Stimulated activated CD8-positive, alpha-beta memory T cell treated with anti-CD3 and anti-CD28 coated beads, Interleukin-12 subunit alpha, Interleukin-12 subunit beta, amount 100 ng/mL, for 4 hours (primary cell): ENCODE measurements around the gene PDXDC1.
"Not testable (repeated sequence)": the region's sequence is repeated elsewhere in the genome, so short reads cannot be mapped to it uniquely, and the experiment has no call there.

Experiments
- DNase-seq: peaks from one replicate; pipeline ENCODE4 v3.0.0-alpha.2; 2020; ENCODE audit warnings: low read depth

Gene PDXDC1

DNA sequence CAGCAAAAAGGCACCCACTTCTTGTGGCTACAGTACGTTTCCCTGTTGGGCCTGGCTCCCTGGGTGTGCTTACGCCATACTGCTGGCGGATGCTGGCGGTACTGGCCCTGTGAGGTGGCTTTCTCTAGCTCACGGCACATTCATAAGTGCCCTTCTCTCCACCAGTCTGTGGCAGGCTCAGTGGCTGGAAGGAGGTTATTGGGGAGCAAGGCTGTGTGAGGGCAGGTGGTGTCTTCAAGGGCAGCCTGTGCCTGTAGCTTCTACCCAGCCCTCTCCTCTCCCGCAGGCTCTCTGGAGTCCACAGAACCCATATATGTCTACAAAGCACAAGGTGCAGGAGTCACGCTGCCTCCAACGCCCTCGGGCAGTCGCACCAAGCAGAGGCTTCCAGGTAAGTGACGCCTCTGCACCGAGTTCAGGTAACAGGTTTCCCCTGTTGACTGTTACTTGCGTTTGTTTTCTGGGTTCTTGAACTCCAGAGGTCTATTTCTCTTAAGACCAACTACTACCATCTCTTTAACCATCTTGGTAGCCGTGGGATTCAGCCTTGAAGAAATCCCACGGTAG lies 60.4 kb downstream of the PDXDC1 start:
- DNase-seq, result no peak

DNA sequence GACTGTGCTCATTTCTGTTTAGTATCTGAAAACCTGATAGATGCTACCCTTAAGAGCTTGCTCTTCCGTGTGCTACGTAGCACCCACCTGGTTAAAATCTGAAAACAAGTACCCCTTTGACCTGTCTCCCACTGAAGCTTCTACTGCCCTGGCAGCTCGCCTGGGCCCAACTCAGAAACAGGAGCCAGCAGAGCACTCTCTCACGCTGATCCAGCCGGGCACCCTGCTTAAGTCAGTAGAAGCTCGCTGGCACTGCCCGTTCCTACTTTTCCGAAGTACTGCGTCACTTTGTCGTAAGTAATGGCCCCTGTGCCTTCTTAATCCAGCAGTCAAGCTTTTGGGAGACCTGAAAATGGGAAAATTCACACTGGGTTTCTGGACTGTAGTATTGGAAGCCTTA lies 62.2 kb downstream of the PDXDC1 start:
- DNase-seq, result no peak

DNA sequence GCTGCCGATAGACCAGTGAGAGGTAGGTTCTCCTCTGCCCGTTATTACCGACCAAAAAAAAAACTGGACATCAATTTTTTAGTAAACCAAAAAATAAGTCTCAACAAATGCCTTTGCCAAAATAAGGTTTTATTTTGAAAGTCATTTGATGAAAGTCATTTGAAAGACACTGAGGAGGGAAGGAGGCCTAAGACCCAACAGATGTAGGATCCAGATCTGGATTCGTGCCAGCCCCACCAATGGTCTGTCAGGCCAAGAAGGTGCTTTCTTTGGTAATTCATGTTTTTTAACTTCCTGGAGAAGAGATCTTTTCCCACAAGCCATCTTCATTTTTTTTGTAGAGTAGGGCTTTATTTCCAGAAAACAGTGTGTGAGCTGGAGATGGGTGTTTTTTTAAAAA lies 62.9 kb downstream of the PDXDC1 start:
- no peak for DNase-seq

DNA sequence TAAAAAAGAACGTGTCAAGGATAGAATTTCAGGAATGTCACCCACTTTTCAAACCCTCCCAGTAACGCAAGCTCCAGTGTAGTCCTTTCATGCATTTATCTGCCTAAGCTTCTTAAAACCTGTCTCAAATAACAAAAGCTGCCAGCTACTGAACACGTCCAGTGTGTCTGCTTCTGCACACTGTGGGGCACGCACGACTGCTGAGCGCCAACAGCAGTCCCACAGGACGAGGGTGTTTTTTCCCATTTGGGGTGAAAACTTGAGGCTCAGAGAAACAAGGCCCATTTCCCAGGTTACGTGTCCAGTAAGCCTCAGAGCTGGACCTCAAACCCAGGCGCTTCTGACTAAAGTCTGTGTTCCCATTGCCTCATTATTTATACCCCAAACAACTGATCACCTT lies 63.9 kb downstream of the PDXDC1 start:
- no peak for DNase-seq

DNA sequence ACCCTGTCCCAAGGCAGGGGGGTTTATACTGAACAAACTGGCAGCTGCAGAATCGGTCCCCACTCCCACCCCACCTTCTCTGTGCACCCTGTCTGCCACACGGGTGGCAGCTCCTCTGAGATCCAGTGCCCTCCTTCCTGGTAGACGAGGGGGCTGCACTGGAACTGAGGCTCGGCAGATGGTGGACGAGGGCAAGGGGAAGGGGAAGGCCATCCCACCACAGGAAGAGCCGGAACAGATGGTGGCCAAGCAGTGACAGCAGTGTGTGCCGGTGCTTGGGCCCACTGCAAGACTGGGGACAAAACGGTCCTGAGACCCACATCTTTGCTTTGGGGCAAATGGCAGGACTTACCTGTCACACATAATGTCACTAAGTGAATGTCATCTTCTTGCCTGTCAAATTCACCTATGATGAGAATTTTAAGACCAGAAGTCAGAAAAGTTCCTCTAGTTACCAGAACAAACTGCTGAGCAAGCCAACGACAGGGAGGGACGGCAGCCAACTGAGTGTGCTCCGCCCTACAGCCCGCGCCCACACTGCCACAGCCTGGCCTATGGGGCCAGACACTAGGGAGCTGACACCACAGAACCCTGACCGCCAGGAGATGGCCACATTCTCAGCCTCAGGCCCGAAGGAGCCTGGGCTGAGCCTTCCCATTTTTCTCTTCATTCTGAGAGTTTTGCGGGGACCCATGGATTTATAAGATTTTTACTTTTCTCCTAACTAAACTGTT lies 66.6 kb downstream of the PDXDC1 start:
- no peak for DNase-seq

DNA sequence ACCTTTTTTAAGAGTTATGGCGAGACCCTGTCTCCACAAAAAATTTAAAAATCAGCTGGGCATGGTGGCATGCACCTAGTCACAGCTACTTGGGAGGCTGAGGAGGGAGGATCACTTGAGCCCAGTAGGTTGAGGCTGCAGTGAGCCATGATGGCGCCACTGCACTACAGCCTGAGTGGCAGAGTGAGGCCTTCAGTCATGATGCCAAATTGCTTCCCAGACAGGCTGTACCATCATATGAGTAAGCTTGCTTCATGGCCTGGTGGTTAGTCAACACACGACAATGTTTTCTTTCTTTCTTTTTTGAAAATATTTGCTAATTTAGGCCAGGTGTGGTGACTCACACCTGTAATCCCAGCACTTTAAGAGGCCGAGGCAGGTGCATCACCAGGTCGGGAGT lies 68.5 kb downstream of the PDXDC1 start:
- no peak for DNase-seq

DNA sequence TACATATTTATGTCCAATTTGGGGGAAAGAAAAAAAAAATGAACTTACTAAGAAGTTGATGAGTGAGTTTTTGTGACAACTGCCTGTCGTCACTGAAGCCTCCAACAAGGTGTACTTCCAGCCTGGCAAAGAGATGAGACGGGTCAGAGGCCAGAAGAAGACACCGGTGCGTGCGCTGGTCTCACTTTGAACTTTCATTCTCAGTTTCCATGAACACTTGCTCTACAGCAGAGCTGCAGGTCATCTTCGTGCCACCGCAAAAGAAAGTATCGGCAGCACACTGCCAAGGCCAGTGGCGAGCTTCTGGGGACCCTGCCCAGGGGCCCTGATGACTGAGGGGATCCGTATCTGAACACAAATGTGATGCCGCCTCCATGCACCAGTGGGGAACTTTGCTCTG lies 69.5 kb downstream of the PDXDC1 start:
- no peak for DNase-seq

DNA sequence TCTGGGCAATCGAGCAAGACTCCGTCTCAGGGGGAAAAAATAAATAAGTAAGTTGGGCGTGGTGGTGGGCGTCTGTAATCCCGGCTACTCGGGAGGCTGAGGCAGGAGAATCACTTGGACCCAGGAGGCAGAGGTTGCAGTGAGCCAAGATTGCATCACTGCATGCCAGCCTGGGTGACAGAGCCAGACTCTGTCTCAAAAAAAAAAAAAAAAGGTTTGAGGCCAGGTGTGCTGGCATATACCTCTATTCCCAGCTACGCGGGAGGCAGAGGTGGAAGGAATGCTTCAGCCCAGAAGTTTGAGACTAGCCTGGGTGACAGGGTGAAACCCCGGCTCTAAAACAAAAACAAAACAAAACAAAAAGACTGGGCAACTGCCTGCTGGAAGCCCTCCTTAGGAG lies 70.4 kb downstream of the PDXDC1 start:
- DNase-seq, result not testable (repeated sequence)

DNA sequence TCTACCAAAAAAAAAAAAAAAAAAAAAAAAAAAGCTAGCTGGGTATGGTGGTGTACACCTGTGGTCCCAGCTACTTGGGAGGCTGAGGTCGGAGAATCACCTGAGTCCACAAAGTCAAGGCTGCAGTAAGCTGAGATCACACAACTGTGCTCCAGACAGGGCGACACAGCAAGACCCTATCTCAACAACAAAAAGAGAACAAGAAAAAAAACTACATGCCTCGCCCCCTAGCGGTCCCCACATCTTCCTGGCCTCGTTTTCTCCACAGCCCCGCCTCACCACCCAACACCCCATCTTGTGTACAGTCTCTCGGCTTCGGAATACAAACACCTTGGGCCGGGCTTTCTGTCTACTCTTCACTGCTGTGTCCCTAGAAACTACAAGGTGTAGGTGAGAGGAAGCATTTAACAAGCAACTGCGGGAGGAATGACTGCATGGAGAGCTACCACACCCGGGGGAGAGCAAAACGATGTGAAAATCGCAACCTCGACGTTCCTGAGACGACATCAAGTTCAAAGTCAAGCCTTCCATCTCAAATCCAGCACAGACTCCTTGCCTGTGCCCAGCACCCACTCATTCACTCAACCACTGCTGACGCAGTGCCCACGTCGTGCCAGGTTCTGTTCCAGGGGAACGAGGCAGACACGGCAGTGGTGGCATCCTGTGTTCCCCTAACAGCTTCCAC lies 72.0 kb downstream of the PDXDC1 start:
- no peak for DNase-seq

DNA sequence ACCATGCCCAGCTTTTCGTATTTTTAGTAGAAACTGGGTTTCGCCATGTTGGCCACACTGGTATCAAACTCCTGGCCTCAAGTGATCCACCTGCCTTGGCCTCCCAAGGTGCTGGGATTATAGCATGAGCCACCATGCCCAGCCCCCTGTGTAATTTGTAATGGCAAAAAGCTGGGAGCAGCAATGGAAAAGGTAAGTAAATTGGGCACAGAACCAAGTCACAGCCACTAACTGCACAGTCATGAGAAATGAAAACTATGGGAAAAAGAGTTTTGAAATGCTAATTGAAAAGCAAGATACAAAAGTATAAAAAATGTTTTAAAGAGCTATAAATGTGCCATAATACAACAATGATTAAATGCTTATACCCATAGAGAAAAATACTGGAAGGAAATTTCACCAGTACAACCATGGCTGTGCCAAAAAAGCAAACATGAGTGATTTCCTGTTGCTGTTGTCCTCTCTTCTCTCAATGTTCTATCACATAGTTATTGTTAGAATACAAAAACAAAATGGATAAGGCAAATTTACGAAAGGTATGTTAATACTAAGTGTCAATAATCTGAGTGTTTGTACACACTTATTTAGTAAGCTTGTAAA lies 74.9 kb downstream of the PDXDC1 start:
- DNase-seq, result no peak

DNA sequence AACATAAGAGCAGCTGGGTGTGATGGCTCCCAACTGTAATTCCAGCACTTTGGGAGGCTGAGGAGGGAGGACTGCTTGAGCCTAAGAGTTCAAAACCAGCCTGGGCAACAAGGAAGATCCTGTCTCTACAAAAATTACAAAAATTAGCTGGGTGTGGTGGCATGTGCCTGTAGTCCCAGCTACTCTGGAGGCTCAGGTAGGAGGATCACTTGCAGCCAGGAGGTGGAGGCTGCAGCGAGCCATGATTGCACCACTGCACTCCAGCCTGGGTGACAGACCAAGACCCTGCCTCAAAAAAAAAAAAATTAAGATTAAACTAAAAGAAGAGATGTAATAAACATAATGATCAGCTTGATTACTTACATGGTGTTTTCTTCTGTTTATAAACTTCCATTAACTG lies 75.6 kb downstream of the PDXDC1 start:
- DNase-seq, result not testable (repeated sequence)

DNA sequence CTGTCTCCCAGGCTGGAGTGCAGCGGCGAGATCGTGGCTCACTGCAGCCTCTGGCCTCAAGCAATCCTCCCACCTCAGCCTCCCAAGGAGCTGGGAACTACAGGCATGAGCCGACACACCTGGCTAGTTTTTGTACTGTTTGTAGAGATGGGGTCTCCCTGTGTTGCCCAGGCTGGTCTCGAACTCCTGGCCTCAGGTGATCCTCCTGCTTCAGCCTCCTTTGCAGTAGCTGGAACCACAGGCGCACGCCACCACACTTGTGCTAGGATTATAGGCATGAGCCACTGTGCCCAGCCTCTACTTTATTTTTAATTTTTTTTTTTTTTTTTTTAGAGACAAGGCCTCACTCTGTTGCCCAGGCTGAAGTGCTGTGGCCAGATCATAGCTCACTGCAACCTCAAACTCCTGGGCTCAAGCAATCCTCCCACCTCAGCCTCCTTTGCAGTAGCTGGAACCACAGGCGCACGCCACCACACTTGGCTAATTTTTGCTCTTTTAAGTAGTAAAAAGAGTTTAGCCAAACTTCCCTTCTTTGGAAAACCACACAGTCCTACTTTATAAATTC lies 76.6 kb downstream of the PDXDC1 start:
- no peak for DNase-seq

DNA sequence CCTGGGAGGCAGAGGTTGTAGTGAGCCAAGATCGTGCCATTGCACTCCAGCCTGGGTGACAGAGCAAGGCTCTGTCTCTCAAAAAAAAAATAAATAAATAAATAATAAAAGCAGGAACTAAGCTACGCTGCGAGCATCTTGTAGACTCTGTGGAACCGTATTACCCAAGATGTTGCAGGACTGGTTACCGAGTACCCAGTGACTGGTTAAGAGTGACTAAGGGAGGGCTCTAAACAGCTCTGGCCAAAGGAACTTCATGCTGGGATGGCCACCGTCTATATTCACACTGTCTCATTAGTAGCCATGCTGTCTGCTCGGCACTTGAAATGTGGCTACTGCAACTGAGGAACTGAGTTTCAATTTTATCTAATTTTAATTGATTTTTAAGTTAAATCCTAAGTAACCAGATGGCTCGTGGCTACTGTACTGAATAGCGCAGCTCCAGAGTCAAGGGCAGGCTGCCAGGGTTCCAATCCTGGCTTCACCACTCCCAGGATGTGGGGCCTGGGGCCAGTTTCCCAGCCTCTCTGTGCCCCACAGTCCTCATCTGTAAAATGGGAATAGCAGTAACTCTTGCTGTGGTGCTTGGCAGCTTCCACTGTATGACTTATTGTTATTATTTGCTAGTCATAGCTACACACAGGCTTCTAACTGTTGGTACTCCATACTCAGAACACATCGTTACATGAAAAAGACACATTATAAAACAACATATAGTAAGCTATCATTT lies 78.1 kb downstream of the PDXDC1 start:
- DNase-seq, result no peak

DNA sequence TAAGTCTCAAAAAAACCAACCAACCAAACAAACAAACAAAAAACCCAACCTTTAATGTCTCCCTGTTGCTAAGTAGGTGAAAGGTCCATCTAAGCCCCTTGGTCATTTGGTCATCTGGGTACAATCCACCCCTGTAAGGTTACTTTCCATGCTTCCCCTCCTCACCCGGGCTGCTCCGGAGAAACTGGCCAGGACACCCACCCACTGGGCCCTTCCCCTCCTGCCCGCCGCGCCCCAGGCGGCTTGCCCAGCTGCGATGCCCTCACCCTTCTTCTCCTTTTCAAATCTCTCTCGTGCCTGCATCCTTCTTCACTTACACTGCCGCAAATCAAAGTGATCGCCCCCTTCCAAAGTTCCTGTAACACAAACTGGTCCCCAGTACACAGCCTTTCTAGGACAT lies 79.1 kb downstream of the PDXDC1 start:
- DNase-seq, result no peak

DNA sequence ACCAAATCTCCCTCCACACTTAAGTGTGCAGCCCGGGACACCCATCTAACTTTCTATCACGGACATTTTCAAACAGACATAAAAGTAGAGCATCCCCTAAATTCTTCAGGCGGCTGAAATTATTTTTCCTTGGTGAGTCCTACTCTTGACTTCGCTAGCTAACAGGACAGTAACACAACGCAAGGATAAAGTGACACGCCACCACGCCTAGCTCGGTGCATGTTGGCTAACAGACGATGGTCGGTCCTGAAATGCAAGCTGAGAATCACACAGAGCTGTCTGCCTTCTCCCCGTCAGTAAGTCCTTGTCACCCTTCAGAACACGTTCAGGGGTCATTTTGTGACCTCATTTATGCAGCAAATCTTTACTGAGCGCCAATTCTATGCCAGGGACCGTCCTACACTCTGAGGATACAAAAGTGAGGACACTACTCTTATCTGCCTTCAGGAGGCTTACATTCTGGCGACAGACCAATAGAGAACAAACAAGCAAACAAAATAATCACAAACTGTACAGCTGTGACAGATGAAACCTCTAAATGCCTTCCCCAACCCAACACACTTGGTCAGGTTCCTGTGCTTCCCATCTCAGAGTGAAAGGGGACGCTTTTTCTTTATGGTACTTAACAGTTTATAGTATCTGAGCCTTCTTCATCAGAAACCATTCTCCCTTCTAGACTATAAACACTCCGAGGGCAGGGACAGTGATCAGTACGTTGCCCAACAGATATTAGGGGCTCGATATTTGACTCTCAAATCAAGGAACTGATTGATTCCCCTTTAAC lies 79.7 kb downstream of the PDXDC1 start:
- DNase-seq, result no peak

DNA sequence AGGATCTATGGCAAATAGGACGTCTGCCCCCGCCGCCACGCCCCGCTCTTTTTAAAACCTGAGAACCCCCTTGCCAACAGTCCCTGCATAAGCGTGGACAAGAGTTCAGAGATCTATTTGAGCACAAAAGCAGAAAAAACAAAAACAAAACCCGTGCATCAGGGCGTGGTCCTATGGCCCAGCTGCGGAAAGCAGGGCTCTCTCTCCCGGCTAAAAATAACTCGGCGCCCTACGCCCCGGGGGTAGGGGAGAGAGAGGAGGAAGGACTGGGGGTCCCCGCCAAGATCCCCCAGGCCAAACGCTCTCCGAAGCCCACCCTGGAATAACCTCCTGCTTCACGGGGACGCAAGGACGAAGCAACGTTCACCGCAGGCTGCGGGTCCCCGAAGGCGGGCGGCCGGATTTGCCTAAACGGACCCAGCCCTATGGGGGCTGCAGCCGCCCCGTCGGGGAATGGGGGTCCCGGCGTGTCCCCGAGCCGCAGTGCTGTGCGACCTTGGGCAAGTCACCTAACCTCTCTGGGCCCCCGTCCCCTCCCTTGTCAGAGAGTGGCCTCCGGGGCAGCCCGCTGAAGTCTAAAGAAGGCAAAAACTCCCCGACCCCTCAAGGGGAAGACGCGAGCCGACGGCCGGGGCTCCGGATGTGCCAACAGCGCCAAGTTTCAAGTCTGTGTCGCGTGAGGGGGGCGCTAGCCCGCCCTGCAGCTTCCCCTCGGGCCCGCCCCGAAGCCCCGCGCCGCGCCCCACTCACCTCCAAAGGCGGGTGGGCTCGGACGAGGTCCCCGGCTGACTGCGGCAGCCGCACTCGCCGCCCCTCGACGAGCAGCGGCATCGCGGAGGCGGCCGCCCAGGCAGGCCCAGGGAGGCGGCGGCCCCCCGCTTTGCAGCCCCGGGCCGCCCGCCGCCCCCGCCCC lies 80.6 kb downstream of the PDXDC1 start:
- no peak for DNase-seq

DNA sequence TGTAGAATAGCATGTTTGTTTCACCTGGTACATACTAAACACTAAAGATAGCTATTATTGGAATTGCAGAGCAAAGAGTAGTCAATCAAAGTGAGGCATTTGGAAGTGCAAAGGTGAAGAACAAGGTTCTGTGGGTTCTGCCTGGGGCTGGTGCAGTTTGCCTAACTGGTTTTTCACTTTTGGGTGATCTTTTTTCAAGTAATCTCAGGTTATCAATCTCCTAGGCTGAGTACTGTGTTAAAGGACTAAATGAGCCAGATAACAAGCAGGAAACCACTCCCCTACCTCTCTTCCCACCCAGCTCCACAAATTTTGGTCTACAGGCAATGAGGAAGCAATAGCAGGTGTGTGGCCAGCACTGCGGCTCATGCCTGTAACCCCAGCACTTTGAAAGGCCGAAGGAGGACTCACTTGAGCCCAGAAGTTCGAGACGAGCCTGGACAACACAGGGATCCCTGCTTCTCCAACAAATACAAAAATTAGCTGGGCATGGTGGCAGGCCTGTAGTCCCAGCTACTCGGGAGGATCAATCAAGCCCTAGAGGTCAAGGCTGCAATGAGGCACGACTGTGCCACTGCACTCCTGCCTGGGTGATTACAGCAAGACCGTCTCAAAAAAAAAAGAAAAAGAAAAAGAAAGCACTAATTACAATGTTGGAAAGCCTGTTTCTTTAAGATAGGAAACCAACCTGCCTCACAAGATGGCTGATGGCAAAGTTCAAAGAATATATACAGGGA lies 83.0 kb downstream of the PDXDC1 start:
- no peak for DNase-seq

DNA sequence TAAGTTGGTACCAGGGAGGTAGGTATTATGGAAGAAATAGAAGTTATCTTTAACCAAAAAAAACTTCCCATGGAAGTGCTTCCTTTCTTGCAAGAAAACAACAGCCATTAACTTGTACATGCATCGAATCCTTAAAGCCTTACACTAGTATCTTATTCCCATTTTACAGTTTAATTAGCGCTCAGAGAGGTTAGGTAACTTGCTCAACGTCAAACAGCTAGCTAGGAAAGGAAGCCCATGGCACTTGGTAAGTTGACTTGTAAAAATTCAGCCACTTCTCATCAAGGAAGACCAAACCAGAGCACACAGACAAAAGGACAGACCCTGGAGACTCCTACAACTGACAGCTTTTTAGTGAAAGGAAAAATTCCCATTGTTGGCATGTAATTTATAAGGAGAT lies 84.5 kb downstream of the PDXDC1 start:
- no peak for DNase-seq

DNA sequence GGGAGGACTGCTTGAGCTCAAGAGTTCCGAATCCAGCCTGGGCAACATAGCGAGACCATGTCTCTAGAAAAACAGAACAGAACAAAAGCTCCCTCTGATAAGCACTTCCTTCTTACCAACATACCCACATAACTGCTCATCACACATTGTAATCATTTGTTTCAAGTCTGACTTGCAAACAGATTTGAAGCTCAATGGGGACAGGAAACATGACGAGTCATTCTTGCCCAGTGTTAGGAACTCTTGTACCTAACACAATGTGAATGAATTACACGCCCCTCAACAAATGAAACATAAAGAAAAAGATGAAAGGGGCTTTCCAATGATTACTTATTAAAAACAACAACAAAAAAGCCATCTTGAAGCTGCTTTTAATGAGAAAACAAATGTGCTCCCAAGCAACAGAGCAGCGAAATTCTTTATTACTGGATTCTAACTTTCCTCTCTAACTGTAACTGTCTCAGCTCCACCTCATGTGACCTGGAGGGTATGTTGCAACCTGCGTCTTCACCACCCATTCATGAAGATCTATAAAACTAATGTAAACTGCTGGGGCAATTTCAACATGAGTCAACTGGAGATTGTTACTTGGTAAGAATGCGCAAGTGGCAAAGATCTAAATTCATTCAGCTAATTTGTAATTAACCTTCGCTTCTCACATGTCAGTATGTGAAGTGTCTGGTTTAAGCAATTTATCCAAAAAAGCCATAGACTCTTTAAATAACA lies 87.4 kb downstream of the PDXDC1 start:
- not testable (repeated sequence) for DNase-seq
